ENCODE data around the gene MDP1. TPM values are rescaled to one million over a fixed set of nuclear protein-coding genes. Genes with fewer than 3 reads are reported as not detected.

Gene MDP1
- total RNA-seq, 1 experiment from 2014 or later = 8.9 TPM

DNA sequence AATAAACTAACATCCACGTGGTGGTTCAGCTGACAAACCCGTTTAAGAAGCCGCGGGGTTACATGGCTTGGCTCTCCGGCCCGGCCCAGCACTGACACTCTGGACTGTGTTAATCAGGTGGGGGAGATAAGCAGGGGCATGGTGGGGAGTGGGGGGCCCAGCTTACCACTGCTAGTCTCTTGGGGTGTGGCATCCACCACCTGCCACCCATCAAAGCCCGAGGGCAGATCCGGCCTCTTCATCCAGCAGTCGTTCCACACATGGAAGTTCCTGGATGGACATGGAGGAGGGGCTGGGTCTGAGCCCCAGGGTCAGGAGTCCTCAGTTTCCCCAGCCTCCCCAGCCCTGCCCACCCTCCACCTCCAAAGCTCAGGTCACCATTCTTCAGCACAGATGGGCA, 42.3 kb upstream of the MDP1 start:
- POLR2A ChIA-PET = no interaction called here

DNA sequence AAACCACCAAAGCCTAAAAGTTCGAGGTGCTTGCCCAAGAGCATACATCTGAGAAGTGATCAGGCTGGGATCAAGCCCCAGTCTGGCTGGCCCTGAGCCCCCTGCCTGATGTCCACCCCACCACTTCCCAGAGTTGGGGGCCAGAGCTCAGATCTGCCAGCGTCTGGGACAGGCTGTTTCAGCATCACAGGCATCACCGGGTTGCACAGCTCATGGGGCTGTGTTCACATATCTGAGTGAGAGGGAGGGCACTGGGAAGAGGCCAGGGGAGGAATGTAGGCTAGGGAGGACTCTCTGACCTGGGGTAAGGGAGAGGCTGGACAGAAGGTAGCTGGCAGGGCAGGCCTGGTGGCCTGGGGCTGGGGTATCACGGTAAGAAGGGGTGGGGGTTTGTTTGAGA, 41.1 kb upstream of the MDP1 start:
- intact Hi-C loops (cut with micrococcal nuclease; ENCODE audit: unreplicated experiment) = no loop called here
- Histone ChIP-seq H3K4me1 (ENCODE audit: control insufficient read depth, insufficient read depth, low read length) (no peaks in the 10 kb centered on the region), H3K27ac (ENCODE audit: low read length) (no peak overlapping the region), H3K9me3 (ENCODE audit: control insufficient read depth, insufficient read depth, low read depth, low read length) (no peaks in the 10 kb centered on the region), H3K36me3 (ENCODE audit: control insufficient read depth, insufficient read depth, low read length) (no peaks in the 10 kb centered on the region), H3K27me3 (ENCODE audit: control insufficient read depth, insufficient read depth, low read length) (no peaks in the 10 kb centered on the region), H3K4me3 (ENCODE audit: low read depth in 2 of 2, low read length in 2 of 2) (no peak overlapping the region)
- ChIA-PET POLR2A (interaction anchor here (0.5 kb wide), 1 partner anchor 8 kb away, joined by 4 read pairs; no protein-coding TSS in a partner anchor), CTCF (no interaction called here)
- TF ChIP-seq POLR2AphosphoS5 (IDR thresholded peaks at IDR 0.05; ENCODE audit: low read depth, low read length) (no peak), TCF7L2 (IDR thresholded peaks at IDR 0.05; ENCODE audit: low read depth, low read length) (no peak), SIN3A (IDR thresholded peaks at IDR 0.05; ENCODE audit: borderline replicate concordance, insufficient read depth, low read depth, low read length) (no peak)
- TF ChIP-seq, protein P1, sequence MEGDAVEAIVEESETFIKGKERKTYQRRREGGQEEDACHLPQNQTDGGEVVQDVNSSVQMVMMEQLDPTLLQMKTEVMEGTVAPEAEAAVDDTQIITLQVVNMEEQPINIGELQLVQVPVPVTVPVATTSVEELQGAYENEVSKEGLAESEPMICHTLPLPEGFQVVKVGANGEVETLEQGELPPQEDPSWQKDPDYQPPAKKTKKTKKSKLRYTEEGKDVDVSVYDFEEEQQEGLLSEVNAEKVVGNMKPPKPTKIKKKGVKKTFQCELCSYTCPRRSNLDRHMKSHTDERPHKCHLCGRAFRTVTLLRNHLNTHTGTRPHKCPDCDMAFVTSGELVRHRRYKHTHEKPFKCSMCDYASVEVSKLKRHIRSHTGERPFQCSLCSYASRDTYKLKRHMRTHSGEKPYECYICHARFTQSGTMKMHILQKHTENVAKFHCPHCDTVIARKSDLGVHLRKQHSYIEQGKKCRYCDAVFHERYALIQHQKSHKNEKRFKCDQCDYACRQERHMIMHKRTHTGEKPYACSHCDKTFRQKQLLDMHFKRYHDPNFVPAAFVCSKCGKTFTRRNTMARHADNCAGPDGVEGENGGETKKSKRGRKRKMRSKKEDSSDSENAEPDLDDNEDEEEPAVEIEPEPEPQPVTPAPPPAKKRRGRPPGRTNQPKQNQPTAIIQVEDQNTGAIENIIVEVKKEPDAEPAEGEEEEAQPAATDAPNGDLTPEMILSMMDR (IDR thresholded peaks at IDR 0.05) = no peak
- TF ChIP-seq, protein P2, sequence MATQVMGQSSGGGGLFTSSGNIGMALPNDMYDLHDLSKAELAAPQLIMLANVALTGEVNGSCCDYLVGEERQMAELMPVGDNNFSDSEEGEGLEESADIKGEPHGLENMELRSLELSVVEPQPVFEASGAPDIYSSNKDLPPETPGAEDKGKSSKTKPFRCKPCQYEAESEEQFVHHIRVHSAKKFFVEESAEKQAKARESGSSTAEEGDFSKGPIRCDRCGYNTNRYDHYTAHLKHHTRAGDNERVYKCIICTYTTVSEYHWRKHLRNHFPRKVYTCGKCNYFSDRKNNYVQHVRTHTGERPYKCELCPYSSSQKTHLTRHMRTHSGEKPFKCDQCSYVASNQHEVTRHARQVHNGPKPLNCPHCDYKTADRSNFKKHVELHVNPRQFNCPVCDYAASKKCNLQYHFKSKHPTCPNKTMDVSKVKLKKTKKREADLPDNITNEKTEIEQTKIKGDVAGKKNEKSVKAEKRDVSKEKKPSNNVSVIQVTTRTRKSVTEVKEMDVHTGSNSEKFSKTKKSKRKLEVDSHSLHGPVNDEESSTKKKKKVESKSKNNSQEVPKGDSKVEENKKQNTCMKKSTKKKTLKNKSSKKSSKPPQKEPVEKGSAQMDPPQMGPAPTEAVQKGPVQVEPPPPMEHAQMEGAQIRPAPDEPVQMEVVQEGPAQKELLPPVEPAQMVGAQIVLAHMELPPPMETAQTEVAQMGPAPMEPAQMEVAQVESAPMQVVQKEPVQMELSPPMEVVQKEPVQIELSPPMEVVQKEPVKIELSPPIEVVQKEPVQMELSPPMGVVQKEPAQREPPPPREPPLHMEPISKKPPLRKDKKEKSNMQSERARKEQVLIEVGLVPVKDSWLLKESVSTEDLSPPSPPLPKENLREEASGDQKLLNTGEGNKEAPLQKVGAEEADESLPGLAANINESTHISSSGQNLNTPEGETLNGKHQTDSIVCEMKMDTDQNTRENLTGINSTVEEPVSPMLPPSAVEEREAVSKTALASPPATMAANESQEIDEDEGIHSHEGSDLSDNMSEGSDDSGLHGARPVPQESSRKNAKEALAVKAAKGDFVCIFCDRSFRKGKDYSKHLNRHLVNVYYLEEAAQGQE (IDR thresholded peaks at IDR 0.05; ENCODE audit: insufficient read depth in 1 of 2, low read depth in 2 of 2, low read length in 1 of 2) = no peak
- no peak for ATAC-seq
- in situ Hi-C loops (cut with HindIII; ENCODE audit: low pct_unique_long_range_greater_than_20kb, low sequenced_read_pairs) = no loop called here
- DNase-seq (ENCODE audit: low read depth, low spot score) = no peak
- BruUV-seq (replicated peaks) = no TSS peak

More for the DNA sequence above, 42.3 kb upstream of the MDP1 start:
- no peak for TF ChIP-seq POLR2AphosphoS5 (IDR thresholded peaks at IDR 0.05; ENCODE audit: low read depth, low read length)
- TF ChIP-seq, protein P2 (IDR thresholded peaks at IDR 0.05; ENCODE audit: insufficient read depth in 1 of 2, low read depth in 2 of 2, low read length in 1 of 2) = no peak
- no peak for TF ChIP-seq SIN3A (IDR thresholded peaks at IDR 0.05; ENCODE audit: borderline replicate concordance, insufficient read depth, low read depth, low read length)
- TF ChIP-seq, protein P1 (IDR thresholded peaks at IDR 0.05) = no peak
- TF ChIP-seq TCF7L2 (IDR thresholded peaks at IDR 0.05; ENCODE audit: low read depth, low read length) = no peak
- H3K4me1 ChIP-seq (ENCODE audit: control insufficient read depth, insufficient read depth, low read length) = no peaks in the 10 kb centered on the region
- no peaks in the 10 kb centered on the region for H3K27me3 ChIP-seq (ENCODE audit: control insufficient read depth, insufficient read depth, low read length)
- no peaks in the 10 kb centered on the region for H3K36me3 ChIP-seq (ENCODE audit: control insufficient read depth, insufficient read depth, low read length)
- no peak overlapping the region for H3K4me3 ChIP-seq (ENCODE audit: low read depth in 2 of 2, low read length in 2 of 2)
- H3K9me3 ChIP-seq (ENCODE audit: control insufficient read depth, insufficient read depth, low read depth, low read length) = no peaks in the 10 kb centered on the region
- in situ Hi-C loops (cut with HindIII; ENCODE audit: low pct_unique_long_range_greater_than_20kb, low sequenced_read_pairs) = no loop called here
- intact Hi-C loops (cut with micrococcal nuclease; ENCODE audit: unreplicated experiment) = no loop called here
- no peak for ATAC-seq
- no peak for DNase-seq (ENCODE audit: low read depth, low spot score)
- CTCF ChIA-PET = no interaction called here
- BruUV-seq (replicated peaks) = no TSS peak
- no peak overlapping the region for H3K27ac ChIP-seq (ENCODE audit: low read length)

All from Panc1 (cell line).